Hematopoietic multipotent progenitor cell treated with erythropoietin and hydrocortisone succinate and interleukin-3 and kit ligand, for 17 days (in vitro differentiated cells): ENCODE data around the gene PAK6.
A peak's percentile ranks its signal among the peaks of the same experiment; 100 is the strongest.

Source experiments
- DNase-seq: peaks from one replicate; pipeline ENCODE4 v3.0.0-alpha.2; 2015; ENCODE audit warnings: low spot score

The PAK6 gene

DNA sequence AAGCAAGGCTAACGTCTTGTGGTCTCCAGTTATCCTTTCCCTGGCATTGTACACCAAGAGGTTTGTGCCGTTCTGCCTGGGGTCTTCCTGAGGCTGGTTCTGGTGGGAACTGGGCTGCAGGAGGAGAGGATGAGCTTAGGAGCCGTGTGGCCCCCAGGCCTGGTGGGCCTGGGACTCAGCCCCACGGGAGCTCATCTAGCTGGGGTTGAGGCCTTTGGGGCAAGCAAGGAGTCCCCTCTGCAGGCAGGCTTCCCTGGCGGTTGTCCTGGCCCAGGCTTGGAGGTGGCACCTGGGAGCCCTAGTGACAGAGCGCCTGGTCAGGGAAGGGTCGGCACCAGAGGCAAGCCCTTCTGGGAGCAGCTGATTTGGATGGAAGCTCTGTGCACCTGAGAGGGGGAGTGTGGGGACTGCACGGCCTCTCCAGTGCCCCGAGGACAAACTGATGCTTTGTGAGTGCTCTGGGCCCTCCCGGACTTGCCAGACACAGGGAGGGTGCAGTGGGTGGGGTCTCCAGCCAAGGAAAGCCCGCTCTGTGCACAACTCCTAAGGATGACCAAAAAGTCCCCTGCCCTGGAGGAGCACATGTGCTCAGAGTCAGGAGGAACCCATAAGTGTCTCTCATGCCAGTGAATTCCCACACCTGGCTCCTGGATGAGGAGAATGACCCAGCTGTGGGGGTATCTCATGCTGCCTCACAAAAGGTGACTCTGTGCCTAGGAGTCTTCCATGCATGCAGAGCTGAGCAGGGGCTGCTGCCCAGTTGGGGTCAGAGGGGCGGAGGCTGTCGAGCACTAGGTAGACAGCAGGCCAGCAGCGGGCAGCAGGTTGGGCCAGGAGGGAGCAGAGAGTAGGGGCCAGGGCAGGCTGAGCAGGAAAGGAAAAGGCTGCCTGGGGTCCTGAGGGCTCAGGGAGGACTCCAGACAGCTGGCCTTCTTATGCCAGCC lies 2.7 kb downstream of the PAK6 start:
- no peak for DNase-seq

DNA sequence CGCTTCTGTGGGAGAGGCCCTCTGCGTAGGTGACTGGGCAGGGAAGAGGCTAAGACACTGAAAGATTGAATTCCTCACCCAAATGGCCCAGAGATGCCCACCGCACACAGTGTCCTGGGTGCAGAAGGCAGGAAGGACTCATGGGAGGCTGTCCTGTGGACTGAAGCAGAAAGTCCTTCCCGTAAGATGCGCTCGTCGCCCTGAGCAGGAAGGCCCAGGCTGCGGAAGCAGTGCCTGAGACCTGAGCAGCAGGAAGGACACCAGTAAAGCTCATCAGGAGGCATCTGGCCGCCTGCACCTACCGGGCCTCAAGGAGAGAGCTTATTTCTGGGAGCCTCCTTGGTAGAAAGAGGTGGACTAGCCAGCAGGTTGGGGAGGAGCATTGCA lies 3.3 kb downstream of the PAK6 start:
- DNase-seq = no peak

DNA sequence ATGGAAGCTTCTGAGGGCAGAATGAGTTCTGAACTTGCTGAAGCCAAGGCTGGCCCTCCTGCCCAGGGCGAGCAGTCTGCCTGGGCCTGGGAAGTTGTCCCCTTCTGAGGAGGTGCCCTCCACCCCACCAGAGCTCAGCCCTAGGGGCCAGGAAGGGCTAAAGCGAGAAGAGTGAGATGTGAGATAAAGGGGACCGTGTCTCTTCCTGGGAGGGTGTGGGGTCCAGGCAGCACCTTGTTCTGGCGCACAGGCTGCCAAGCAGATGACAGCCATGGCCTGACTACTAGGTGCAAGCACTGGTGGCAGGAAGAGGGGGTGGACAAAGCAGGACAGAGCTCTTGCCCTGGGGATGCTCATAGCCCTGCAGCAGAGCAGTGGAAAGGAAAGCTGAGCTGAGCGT lies 3.7 kb downstream of the PAK6 start:
- DNase-seq = no peak

GRCh38 chr15:40243126-40243810 lies 4.4 kb downstream of the PAK6 start:
- DNase-seq = peak; percentile 28

GRCh38 chr15:40244961-40245523 lies 6.2 kb downstream of the PAK6 start:
- no peak for DNase-seq

DNA sequence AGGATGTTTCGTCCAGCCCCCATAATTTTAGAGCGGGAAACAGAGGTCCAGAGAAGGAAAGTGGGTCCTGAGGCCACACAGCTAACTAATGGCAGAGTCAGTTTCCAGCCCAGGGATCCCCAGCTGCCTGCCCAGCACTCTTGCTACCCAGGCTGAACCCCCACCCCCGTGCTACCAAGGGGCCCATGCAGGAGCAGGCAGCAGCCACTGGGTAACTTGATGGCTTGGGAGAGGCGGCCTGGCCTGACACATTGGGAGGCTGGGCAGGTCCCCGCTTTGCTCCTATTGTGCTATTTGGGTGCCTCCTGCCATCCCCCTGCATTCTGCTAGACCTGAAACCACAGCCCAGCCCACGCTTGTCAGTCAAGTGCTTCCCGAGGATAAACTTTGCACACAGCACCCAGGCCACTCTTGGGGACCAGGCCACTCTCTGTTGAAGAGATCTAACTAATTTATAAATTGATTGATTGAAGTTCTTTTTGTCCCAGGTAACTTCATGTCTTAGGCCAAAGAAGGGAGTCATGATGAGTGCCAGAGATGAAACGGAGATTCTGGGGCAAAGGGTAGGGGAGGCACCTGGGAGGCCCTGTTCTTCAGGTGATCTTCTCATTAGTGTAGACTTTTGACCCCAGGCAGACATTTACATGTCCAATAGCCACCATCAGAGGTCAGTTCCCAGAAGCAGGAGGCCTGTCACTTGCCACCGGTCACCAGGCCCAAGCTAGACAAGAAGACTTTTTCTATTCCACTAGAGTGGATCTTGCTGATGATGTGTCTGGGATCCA lies 7.0 kb downstream of the PAK6 start:
- no peak for DNase-seq

- DNase-seq = no peak
Measured at GRCh38 chr15:40246496-40247280, 7.8 kb downstream of the PAK6 start.

GRCh38 chr15:40247406-40247971 lies 8.6 kb downstream of the PAK6 start:
- DNase-seq = peak; percentile 72

GRCh38 chr15:40248006-40248783 lies 9.3 kb downstream of the PAK6 start:
- no peak for DNase-seq

DNA sequence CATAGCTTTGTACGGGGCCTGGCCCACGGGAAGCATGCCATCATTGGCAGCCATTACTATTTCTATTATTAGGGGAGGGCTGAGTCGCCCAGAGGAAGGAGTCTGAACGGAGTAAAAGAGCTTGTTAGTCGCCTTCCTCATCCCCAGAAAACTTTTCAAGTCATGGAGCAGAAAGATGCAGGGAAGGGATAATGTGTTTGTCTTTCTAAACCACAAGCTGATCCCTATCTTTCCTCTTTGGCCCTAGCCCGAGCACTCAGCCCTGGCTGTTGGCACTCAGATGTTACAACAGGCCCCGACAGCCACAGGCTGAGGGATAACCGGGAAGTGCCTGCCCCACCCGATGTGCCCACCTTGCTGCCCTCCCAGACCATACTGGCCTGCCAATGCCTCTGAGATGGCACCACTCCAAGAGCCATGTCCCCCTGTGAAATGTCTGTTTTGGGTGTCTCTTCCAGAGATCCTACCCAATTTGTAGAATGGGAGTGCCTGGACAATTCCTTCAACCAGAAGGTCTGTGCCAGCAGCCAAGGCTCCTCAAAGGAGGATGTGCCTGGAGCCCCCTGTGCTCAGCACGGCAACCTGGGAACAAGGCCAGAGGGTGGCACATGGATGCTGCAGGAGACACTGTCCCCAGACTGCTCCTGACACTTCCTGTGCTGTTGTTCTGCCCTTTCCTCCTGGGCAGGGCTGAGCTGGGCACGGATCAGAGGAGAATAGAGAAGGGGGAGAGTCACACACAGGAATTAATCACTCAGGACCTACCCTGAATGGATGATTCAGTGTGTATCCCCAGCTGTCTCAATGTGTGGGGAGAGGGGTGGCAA lies 10.8 kb downstream of the PAK6 start:
- DNase-seq = no peak

- no peak for DNase-seq
Measured at GRCh38 chr15:40250304-40250656, 11.4 kb downstream of the PAK6 start.

- DNase-seq = no peak
Measured at GRCh38 chr15:40250771-40251483, 12.1 kb downstream of the PAK6 start.

DNA sequence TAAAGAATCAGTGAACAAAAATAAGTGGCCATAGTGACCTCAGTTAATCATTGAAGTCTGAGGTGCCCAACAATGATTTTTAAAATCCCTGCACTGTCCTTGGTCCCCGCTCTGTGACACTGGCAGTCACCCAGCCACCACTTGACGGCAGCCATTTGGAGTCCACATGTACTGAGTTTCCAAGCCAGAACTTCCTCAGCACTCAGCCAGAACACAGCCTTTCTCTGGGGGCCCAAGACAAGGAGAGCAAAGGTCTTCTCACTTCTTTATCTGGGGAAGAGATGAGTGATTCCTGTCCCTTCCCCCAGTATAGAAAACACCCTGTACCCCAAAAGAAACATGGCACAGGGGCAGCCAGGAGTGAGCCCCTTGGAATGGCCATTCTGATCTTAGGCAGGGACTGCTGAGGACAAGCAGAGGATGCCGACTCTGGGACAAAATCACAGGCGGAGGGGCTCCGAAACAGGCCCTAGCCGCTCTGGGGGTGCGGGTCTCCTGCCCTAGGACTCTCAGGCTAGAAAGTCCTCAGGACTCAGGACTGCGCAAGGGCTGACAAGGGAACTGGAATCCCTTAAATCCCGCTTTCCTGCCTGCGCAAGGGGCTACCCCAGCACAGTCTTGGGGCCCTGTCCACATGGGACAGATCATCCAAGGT lies 12.8 kb downstream of the PAK6 start:
- DNase-seq = no peak

DNA sequence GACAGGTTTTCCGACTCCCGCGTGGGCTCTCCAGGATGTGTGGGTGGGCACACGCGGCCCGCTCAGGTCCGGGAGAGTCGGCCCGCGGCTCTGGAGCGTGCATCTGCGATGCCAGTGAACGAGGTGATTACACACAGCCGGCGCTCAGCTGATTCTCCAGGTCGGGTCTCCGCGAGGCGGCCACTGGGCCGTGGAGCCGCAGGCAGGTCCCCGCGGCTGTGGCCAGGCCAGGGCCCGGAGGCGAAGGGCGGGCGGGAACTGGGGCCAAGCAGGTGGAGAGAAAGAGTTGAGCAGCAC lies 13.2 kb downstream of the PAK6 start:
- DNase-seq = no peak

GRCh38 chr15:40252438-40253166 lies 13.7 kb downstream of the PAK6 start:
- no peak for DNase-seq

DNA sequence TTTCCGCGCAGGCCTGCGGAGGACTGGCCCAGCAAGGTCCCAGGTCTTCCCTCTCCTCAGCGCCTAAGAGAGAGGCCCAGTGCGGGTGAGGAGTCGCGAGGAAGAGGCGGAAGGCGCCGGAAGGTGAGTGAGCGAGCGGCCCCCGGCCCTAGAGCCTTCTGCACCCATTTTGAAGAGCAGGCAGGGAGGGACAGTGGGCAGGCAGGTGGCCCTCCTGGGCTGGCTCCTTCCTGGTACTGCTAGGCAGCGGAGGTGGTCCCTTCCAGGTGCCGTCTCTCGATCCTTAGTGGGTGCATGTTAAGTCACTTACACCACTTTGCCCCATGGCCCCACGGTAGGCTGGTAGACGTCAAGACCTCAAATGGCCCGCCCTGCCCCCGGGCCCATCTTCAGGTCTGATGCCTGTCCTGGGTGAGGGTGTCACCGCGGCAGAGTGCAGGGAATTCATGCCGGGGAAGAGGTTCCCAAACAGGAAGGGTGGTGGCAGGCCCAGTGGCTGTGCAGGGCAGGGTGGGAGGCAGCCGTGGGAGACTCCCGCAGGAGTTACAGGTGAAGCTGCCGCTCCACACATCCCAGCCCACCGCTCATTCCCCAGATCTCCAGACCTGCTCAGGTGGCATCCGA lies 14.4 kb downstream of the PAK6 start:
- no peak for DNase-seq

- DNase-seq = no peak
Measured at GRCh38 chr15:40254452-40254851, 15.6 kb downstream of the PAK6 start.
